H1 (cell line): Measurements from ENCODE around the gene PCBP1. TPM values are rescaled to one million over a fixed set of nuclear protein-coding genes. Genes with fewer than 3 reads are reported as not detected.

Experiments used
- CHD7 ChIP-seq: fragments of 300-600 bp; sonication (generic); IDR thresholded peaks from 2 replicates; pipeline ENCODE4 v1.7.1; 2012; ENCODE audit warnings: low read length, moderate library complexity, mild to moderate bottlenecking, inconsistent platforms; ENCODE audit not compliant: insufficient replicate concordance
- POLR2AphosphoS5 ChIP-seq: IDR thresholded peaks from 2 replicates; pipeline ENCODE4 v1.6.1; 2011; ENCODE audit warnings: low read depth, low read length
- polyA plus RNA-seq, 7 experiments: library from polyadenylated mRNA; depleted of rRNA in 3 of 7; stranded (reverse) in 5 of 7; unstranded in 2 of 7; fragments of >200 nt in 5 of 7; fragments of 200-250 nt in 2 of 7; gene quantifications; 1 replicate in 5 of 7; 2 replicates in 1 of 7; 4 replicates in 1 of 7; pipeline versions ENCODE4 v1.2.1 to v1.2.3, GENCODE V29; 2011 to 2013; ENCODE audit warnings: missing spikeins in 2 of 7, mixed read lengths in 2 of 7
- total RNA-seq: library from RNA; stranded (reverse); fragmentation: NEBNext Ultra II Directional; extraction: Animal tissue kit (Norgen Biotek cat#: 25700); gene quantifications from 2 replicates; pipeline ENCODE4 v1.2.1, GENCODE V29; 2021

Gene PCBP1
- total and polyA plus RNA-seq, 2 of the 8 experiments (the other 6 are each of a cell fraction or from before 2014, with no cell fraction given), result 279 to 493 TPM

GRCh38 chr2:70045405-70045804 lies 41.9 kb upstream of the PCBP1 start (continued):
- no peak for TF ChIP-seq CHD7
- TF ChIP-seq POLR2AphosphoS5, result no peak
- TF ChIP-seq, all 59 proteins: peak for 0
